NCI-H748 treated with DMSO at 0.1 percent for 48 hours (cell line): Measurements from ENCODE around the gene PTPN6.
A peak's percentile ranks its signal among the peaks of the same experiment; 100 is the strongest.

ENCODE experiments used
- DNase-seq: peaks from one replicate; lab custom pipeline; 2025; lab: John Stamatoyannopoulos, UW

Gene PTPN6

GRCh38 chr12:6956021-6956727 lies 5.0 kb downstream of the PTPN6 start:
- DNase-seq: no peak

- no peak for DNase-seq
Observed at GRCh38 chr12:6957151-6957701, 6.1 kb downstream of the PTPN6 start.

GRCh38 chr12:6957741-6958608 lies 6.8 kb downstream of the PTPN6 start:
- DNase-seq: no peak

GRCh38 chr12:6958609-6959057 lies 7.5 kb downstream of the PTPN6 start:
- no peak for DNase-seq

- no peak for DNase-seq
Observed at GRCh38 chr12:6959058-6959804, 8.1 kb downstream of the PTPN6 start.

- DNase-seq: no peak
Observed at GRCh38 chr12:6959805-6960592, 8.8 kb downstream of the PTPN6 start.

GRCh38 chr12:6960593-6961277 lies 9.6 kb downstream of the PTPN6 start:
- no peak for DNase-seq

GRCh38 chr12:6961278-6961694 lies 10.1 kb downstream of the PTPN6 start:
- no peak for DNase-seq

GRCh38 chr12:6961695-6962284 lies 10.6 kb downstream of the PTPN6 start:
- peak; percentile 24 for DNase-seq

GRCh38 chr12:6962285-6963015 lies 11.3 kb downstream of the PTPN6 start:
- DNase-seq: no peak

GRCh38 chr12:6963016-6963731 lies 12.0 kb downstream of the PTPN6 start:
- DNase-seq: no peak

GRCh38 chr12:6963791-6964413 lies 12.7 kb downstream of the PTPN6 start:
- no peak for DNase-seq

- no peak for DNase-seq
Observed at GRCh38 chr12:6964605-6965025, 13.5 kb downstream of the PTPN6 start.

- DNase-seq: peak; percentile 55
Observed at GRCh38 chr12:6965026-6965661, 14.0 kb downstream of the PTPN6 start.

GRCh38 chr12:6965714-6966113 lies 14.6 kb downstream of the PTPN6 start:
- no peak for DNase-seq

- DNase-seq: no peak
Observed at GRCh38 chr12:6966351-6966750, 15.2 kb downstream of the PTPN6 start.

- DNase-seq: no peak
Observed at GRCh38 chr12:6967651-6968100, 16.5 kb downstream of the PTPN6 start.

GRCh38 chr12:6968426-6968825 lies 17.3 kb downstream of the PTPN6 start:
- DNase-seq: no peak
